ENCODE data around the gene TMCO2. TPM values are rescaled to one million over a fixed set of nuclear protein-coding genes. Genes with fewer than 3 reads are reported as not detected.

Gene TMCO2
- total RNA-seq, 1 experiment from 2014 or later = not detected

DNA sequence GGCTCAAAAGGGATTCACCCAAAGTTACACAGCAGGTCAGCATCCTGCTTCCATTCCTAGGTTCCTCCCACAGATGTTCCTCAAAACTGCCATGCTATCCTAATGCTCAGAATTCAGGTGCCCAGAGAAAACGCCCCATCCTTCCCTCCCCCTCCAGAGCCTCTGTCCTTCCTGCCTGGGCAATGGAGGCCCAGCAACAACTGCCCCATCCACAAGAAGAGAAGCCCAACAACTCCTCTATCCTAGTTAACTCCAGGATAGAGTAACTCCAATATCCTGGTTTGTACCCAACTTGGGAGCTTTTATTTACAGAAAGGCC, 52.5 kb downstream of the TMCO2 start:
- Histone ChIP-seq H3K79me2 (ENCODE audit: insufficient read depth, low read length) (no peaks in the 10 kb centered on the region), H4K20me1 (ENCODE audit: insufficient read depth) (no peaks in the 10 kb centered on the region), H3K4me1 (ENCODE audit: control insufficient read depth in 1 of 2, insufficient read depth in 2 of 2, low read length in 2 of 2) (peaks cover 9 to 10% of the 10 kb centered on the region in 2 experiments), H3K27me3 (ENCODE audit: insufficient read depth, low read length) (no peaks in the 10 kb centered on the region), H3K27ac (ENCODE audit: low read depth, low read length) (no peak overlapping the region), H3K9me3 (ENCODE audit: control insufficient read depth in 1 of 2, insufficient read depth in 1 of 2, low read depth in 1 of 2, low read length in 2 of 2) (no peaks in the 10 kb centered on the region), H3K4me3 (replicated peaks in 1 of 2; ENCODE audit: low read depth in 1 of 2, low read length in 2 of 2) (no peak overlapping the region), H3K4me2 (ENCODE audit: low read length) (no peak overlapping the region), H3K9ac (ENCODE audit: low read length) (no peak overlapping the region), H3K9me2 (ENCODE audit: insufficient read depth) (no peaks in the 10 kb centered on the region), H3K36me3 (ENCODE audit: control insufficient read depth in 1 of 2, insufficient read depth in 2 of 2, low read length in 2 of 2) (no peaks in the 10 kb centered on the region), H2AFZ (ENCODE audit: low read depth, low read length, poor library complexity, severe bottlenecking) (no peak overlapping the region)
- POLR2A ChIA-PET = no interaction called here
- ATAC-seq (no peak), DNase-seq (ENCODE audit: low read depth, low spot score) (no peak)
- CTCF ChIA-PET = interaction anchor here (1.3 kb wide), 1 partner anchor 38 kb away, joined by 4 read pairs; no protein-coding TSS in a partner anchor
- no TSS peak for BruUV-seq (replicated peaks)
- RAD21 ChIA-PET (ENCODE audit: low non-redundant PET in 1 of 2, low total read pairs in 2 of 2, uncharacterized antibody in 2 of 2, unreplicated experiment in 2 of 2) = no interaction called here
- intact Hi-C loops (cut with micrococcal nuclease) = no loop called here
- TF ChIP-seq, protein P1, sequence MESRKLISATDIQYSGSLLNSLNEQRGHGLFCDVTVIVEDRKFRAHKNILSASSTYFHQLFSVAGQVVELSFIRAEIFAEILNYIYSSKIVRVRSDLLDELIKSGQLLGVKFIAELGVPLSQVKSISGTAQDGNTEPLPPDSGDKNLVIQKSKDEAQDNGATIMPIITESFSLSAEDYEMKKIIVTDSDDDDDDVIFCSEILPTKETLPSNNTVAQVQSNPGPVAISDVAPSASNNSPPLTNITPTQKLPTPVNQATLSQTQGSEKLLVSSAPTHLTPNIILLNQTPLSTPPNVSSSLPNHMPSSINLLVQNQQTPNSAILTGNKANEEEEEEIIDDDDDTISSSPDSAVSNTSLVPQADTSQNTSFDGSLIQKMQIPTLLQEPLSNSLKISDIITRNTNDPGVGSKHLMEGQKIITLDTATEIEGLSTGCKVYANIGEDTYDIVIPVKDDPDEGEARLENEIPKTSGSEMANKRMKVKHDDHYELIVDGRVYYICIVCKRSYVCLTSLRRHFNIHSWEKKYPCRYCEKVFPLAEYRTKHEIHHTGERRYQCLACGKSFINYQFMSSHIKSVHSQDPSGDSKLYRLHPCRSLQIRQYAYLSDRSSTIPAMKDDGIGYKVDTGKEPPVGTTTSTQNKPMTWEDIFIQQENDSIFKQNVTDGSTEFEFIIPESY (IDR thresholded peaks at IDR 0.05; ENCODE audit: extremely low read depth, insufficient replicate concordance, low read length) = no peak
- TF ChIP-seq EZH2 (IDR thresholded peaks at IDR 0.05) (no peak), SIN3A (IDR thresholded peaks at IDR 0.05; ENCODE audit: low read depth) (no peak), CBX3 (IDR thresholded peaks at IDR 0.05; ENCODE audit: low read depth) (no peak), ZNF274 (IDR thresholded peaks at IDR 0.05; ENCODE audit: low read depth, low read length) (no peak), ZFX (IDR thresholded peaks at IDR 0.05) (no peak), JUND (IDR thresholded peaks at IDR 0.05) (no peak), CEBPB (IDR thresholded peaks at IDR 0.05; ENCODE audit: low read depth) (no peak), ELF1 (IDR thresholded peaks at IDR 0.05; ENCODE audit: borderline replicate concordance, low read depth) (no peak), FOSL1 (IDR thresholded peaks at IDR 0.05; ENCODE audit: low read depth) (no peak), RAD21 (IDR thresholded peaks at IDR 0.05; ENCODE audit: low read depth) (no peak), EGR1 (IDR thresholded peaks at IDR 0.05; ENCODE audit: low read depth) (no peak), POLR2A (IDR thresholded peaks at IDR 0.05; ENCODE audit: borderline replicate concordance, extremely low read depth, insufficient read depth, insufficient read length) (no peak), SRF (IDR thresholded peaks at IDR 0.05; ENCODE audit: low read depth) (no peak)
- TF ChIP-seq, protein P2, sequence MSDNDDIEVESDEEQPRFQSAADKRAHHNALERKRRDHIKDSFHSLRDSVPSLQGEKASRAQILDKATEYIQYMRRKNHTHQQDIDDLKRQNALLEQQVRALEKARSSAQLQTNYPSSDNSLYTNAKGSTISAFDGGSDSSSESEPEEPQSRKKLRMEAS (IDR thresholded peaks at IDR 0.05) = no peak
- TF ChIP-seq, protein P3, sequence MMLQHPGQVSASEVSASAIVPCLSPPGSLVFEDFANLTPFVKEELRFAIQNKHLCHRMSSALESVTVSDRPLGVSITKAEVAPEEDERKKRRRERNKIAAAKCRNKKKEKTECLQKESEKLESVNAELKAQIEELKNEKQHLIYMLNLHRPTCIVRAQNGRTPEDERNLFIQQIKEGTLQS (IDR thresholded peaks at IDR 0.05) = no peak
